GM12878 (cell line): ENCODE results near the gene CHMP3. TPM values are rescaled to one million over a fixed set of nuclear protein-coding genes. Genes with fewer than 3 reads are reported as not detected.

Experiments
- ATAC-seq: fragments of 200-7000 bp; cut with Tn5 transposase; 3 replicates; pipeline ENCODE4 v1.9.1; 2020; ENCODE audit warnings: mild to moderate bottlenecking, moderate library complexity
- BruUV-seq: library from RNA; stranded (reverse); fragments of 400-500 nt; replicated peaks from 2 replicates; lab custom pipeline; 2021; lab: Mats Ljungman, UMichigan
- CTCF ChIA-PET: fragments of 300-600 bp; sonication (Branson Sonifier 250); formaldehyde crosslinking; extraction: SDS; loops from one replicate; lab custom pipeline; 2021; ENCODE audit warnings: inconsistent platforms; lab: Yijun Ruan, JAX
- POLR2A ChIA-PET: fragments of 350-600 bp; formaldehyde crosslinking; extraction: SDS; loops from one replicate; lab custom pipeline; 2021; ENCODE audit warnings: inconsistent platforms; lab: Charles Lee
- RAD21 ChIA-PET: fragments of 300-600 bp; sonication (Branson Sonifier 250); formaldehyde crosslinking; loops from one replicate; lab custom pipeline; 2023; ENCODE audit warnings: antibody characterized with exemption; ENCODE audit not compliant: unreplicated experiment; lab: Charles Lee
- SMC1A ChIA-PET: fragments of 300-600 bp; sonication (Branson Sonifier 250); formaldehyde crosslinking; loops from one replicate; lab custom pipeline; 2023; ENCODE audit not compliant: unreplicated experiment, uncharacterized antibody; lab: Charles Lee
- DNase-seq: peaks from one replicate; pipeline ENCODE4 v3.0.0-alpha.2; 2011; ENCODE audit warnings: low read depth, low spot score
- FAIRE-seq: peaks from 3 replicates; lab custom pipeline; 2011; peaks lifted over from hg19 to GRCh38; lab: Jason Lieb, UNC
- H2AFZ ChIP-seq: 2 replicates; pipeline ENCODE4 v1.6.0; 2011; ENCODE audit warnings: low read depth, low read length, control low read depth; ENCODE audit not compliant: control insufficient read depth
- H3K27ac ChIP-seq: 2 replicates; pipeline ENCODE4 v1.5.1; 2011; ENCODE audit warnings: control low read depth; ENCODE audit not compliant: control insufficient read depth, insufficient read depth
- H3K27me3 ChIP-seq, 2 experiments: replicated peaks in 1 of 2; 2 replicates each; pipeline versions ENCODE4 v1.6.0 to v1.6.1; 2011; ENCODE audit warnings: low read length in 1 of 2; ENCODE audit not compliant: control insufficient read depth in 2 of 2, insufficient read depth in 2 of 2
- H3K36me3 ChIP-seq, 2 experiments: 2 replicates each; pipeline ENCODE4 v1.5.1; 2011; ENCODE audit warnings: low read length in 1 of 2; ENCODE audit not compliant: control insufficient read depth in 2 of 2, insufficient read depth in 2 of 2
- H3K4me1 ChIP-seq: 2 replicates; pipeline ENCODE4 v1.6.1; 2011; ENCODE audit warnings: mild to moderate bottlenecking, low read length, moderate library complexity, mixed read lengths; ENCODE audit not compliant: control insufficient read depth, insufficient read depth
- H3K4me2 ChIP-seq: 2 replicates; pipeline ENCODE4 v1.6.0; 2011; ENCODE audit warnings: control low read depth; ENCODE audit not compliant: control insufficient read depth, insufficient read depth
- H3K4me3 ChIP-seq: fragments of 200-600 bp; sonication (generic); 2 replicates; pipeline ENCODE4 v1.5.1; 2016
- H3K79me2 ChIP-seq: 2 replicates; pipeline ENCODE4 v1.6.0; 2011; ENCODE audit warnings: low read length; ENCODE audit not compliant: control insufficient read depth, insufficient read depth
- H3K9ac ChIP-seq: 2 replicates; pipeline ENCODE4 v1.8.0; 2011; ENCODE audit warnings: low read length, control low read depth, mixed read lengths; ENCODE audit not compliant: control insufficient read depth, insufficient read depth
- H3K9me3 ChIP-seq: replicated peaks from 3 replicates; pipeline ENCODE4 v1.5.1; 2011; ENCODE audit warnings: mild to moderate bottlenecking, low read length; ENCODE audit not compliant: control insufficient read depth, insufficient read depth
- H4K20me1 ChIP-seq: 2 replicates; pipeline ENCODE4 v1.6.0; 2011; ENCODE audit not compliant: control insufficient read depth, insufficient read depth
- ATF7 ChIP-seq: fragments of 450-650 bp; IDR thresholded peaks from 2 replicates; pipeline ENCODE4 v1.6.1; 2016; ENCODE audit warnings: low read depth, mild to moderate bottlenecking
- BHLHE40 ChIP-seq, 2 experiments: fragments of 450-650 bp in 1 of 2; IDR thresholded peaks; 2 replicates each; pipeline ENCODE4 v1.6.1; 2011 to 2017; ENCODE audit warnings: low read depth in 2 of 2, borderline replicate concordance in 1 of 2, improper control_type of control experiment in 1 of 2, low read length in 1 of 2, mild to moderate bottlenecking in 1 of 2
- EGR1 ChIP-seq, 2 experiments: IDR thresholded peaks; 1 replicate in 1 of 2; 2 replicates in 1 of 2; pipeline ENCODE4 v1.6.1; 2011 to 2012; ENCODE audit warnings: low read depth in 2 of 2, low read length in 2 of 2, borderline replicate concordance in 1 of 2, mild to moderate bottlenecking in 1 of 2, moderate library complexity in 1 of 2
- MYC ChIP-seq: IDR thresholded peaks from 2 replicates; pipeline ENCODE4 v1.6.1; 2011; ENCODE audit warnings: mild to moderate bottlenecking, low read length, moderate library complexity, inconsistent platforms; ENCODE audit not compliant: insufficient read depth, insufficient replicate concordance, insufficient read length, severe bottlenecking
- RELA ChIP-seq: fragments of 450-650 bp; IDR thresholded peaks from 2 replicates; pipeline ENCODE4 v1.8.0; 2014; ENCODE audit warnings: borderline replicate concordance; ENCODE audit not compliant: partially characterized antibody
- SIX5 ChIP-seq: IDR thresholded peaks from 2 replicates; pipeline ENCODE4 v1.6.1; 2011; ENCODE audit warnings: mild to moderate bottlenecking, low read depth, low read length, moderate library complexity; ENCODE audit not compliant: severe bottlenecking
- TAF1 ChIP-seq: IDR thresholded peaks from 2 replicates; pipeline ENCODE4 v1.6.1; 2011; ENCODE audit warnings: mild to moderate bottlenecking, low read depth, low read length, borderline replicate concordance
- TARDBP ChIP-seq: IDR thresholded peaks from 2 replicates; pipeline ENCODE4 v1.6.1; 2016; ENCODE audit warnings: borderline replicate concordance
- TCF12 ChIP-seq: IDR thresholded peaks from 2 replicates; pipeline ENCODE4 v1.6.1; 2011; ENCODE audit warnings: low read depth, mild to moderate bottlenecking, low read length
- YY1 ChIP-seq: IDR thresholded peaks from 2 replicates; pipeline ENCODE4 v1.6.1; 2011; ENCODE audit warnings: low read depth, mild to moderate bottlenecking, low read length
- ZBED1 ChIP-seq: IDR thresholded peaks from 2 replicates; pipeline ENCODE4 v1.6.1; 2016; ENCODE audit warnings: borderline replicate concordance
- ZNF622 ChIP-seq: fragments of 450-650 bp; IDR thresholded peaks from 2 replicates; pipeline ENCODE4 v1.6.1; 2017; ENCODE audit warnings: mild to moderate bottlenecking, inconsistent platforms
- ZSCAN29 ChIP-seq: fragments of 450-650 bp; IDR thresholded peaks from 2 replicates; pipeline ENCODE4 v1.6.1; 2017; ENCODE audit warnings: mild to moderate bottlenecking, moderate library complexity
- WGBS: methylation state at CpG from one replicate; pipeline ENCODE4 v1.1.6; 2016; ENCODE audit warnings: low lambda C conversion rate; ENCODE audit not compliant: insufficient replicate concordance, insufficient coverage; ENCODE audit errors: missing lambda C conversion rate; 5-methylcytosine and 5-hydroxymethylcytosine counted together
- in situ Hi-C: fragments of 300-500 bp; cut with MboI; formaldehyde crosslinking; loops from 9 replicates; pipeline ENCODE4 v1.14.3; 2018; ENCODE audit warnings: mixed read lengths
- intact Hi-C: fragments of 100-400 bp; cut with micrococcal nuclease; formaldehyde crosslinking; loops from one replicate; pipeline ENCODE4 v1.14.2; 2022; ENCODE audit not compliant: unreplicated experiment
- polyA plus RNA-seq, 11 experiments: library from polyadenylated mRNA; depleted of rRNA in 4 of 11; unstranded in 6 of 11; stranded (reverse) in 5 of 11; fragments of >200 nt; fragmentation: Nextera tagmentation in 4 of 11; fragmentation: Illumina TruSeq in 1 of 11; extraction: Ambion mirVana in 4 of 11; extraction: Trizol in 1 of 11; gene quantifications; 1 replicate in 1 of 11; 2 replicates in 10 of 11; pipeline versions ENCODE4 v1.2.1 to v1.2.3, GENCODE V29; 2011 to 2016; ENCODE audit warnings: inconsistent platforms in 2 of 11, missing spikeins in 2 of 11, low read depth in 1 of 11
- total RNA-seq, 4 experiments: library from RNA; depleted of rRNA in 3 of 4; stranded (reverse); fragments of >200 nt in 3 of 4; fragmentation: Illumina TruSeq in 1 of 4; extraction: Trizol in 1 of 4; gene quantifications; 2 replicates each; pipeline versions ENCODE4 v1.2.1 to v1.2.3, GENCODE V29; 2013 to 2021
- TF ChIP-seq, protein P1 (sequence below): fragments of 450-650 bp; IDR thresholded peaks from 2 replicates; pipeline ENCODE4 v1.6.1; 2018; ENCODE audit warnings: borderline replicate concordance, mild to moderate bottlenecking; ENCODE audit not compliant: partially characterized antibody
- TF ChIP-seq, protein P2 (sequence below): IDR thresholded peaks from 2 replicates; pipeline ENCODE4 v1.6.1; 2012; ENCODE audit warnings: improper control_type of control experiment, low read depth, low read length; ENCODE audit not compliant: insufficient replicate concordance

Gene CHMP3
- total and polyA plus RNA-seq, 10 of the 15 experiments (the other 5 are each of a cell fraction or from before 2014, with no cell fraction given), result 22.5 to 56.8 (median 32.5) TPM

DNA sequence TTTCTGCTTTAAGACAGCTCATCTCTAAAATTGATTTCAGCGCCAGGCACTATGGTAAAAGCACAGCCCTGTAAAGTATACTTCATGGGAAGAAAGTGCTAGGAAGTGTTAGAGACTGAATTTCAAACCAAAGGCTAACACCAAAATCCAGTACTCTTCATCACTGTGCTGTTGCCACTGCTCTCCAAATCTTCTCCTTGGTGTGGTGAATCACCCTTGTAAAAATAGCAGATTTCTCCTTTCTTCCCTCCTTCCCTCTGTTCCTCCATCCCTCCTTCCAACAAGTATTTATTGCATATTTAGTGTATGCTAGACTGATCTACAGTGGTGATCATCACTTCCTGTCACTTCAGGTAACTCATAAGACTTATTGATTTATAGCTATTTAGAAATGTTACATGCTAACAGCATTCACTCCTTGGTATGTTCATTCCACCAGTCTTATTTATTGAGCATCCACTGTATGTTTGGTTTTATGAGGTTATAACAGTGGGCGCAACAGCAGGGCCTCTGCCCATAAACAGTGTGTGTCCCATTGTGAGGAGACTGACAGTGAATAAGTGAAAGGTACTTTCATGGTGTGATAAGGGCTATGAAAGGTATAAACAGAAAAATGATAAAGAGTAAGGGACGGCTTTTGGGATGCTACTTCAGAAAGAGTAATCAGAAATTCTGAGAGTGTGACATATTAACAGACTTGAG, 102.0 kb downstream of the CHMP3 start:
- in situ Hi-C loops, result no loop called here
- 100% methylated on average over 3 of the region's 3 CpGs for WGBS
- H3K9ac ChIP-seq, result no peak overlapping the region
- no peak overlapping the region for H3K27ac ChIP-seq
- no peaks in the 10 kb centered on the region for H4K20me1 ChIP-seq
- no peak overlapping the region for H3K4me2 ChIP-seq
- no peaks in the 10 kb centered on the region for H3K4me1 ChIP-seq
- H3K79me2 ChIP-seq, result no peaks in the 10 kb centered on the region
- no peaks in the 10 kb centered on the region for H3K9me3 ChIP-seq
- DNase-seq, result no peak
- intact Hi-C loops, result no loop called here
- RAD21 ChIA-PET, result no interaction called here
- CTCF ChIA-PET, result interaction anchor here (1.0 kb wide), 1 partner anchor 11 kb away, joined by 3 read pairs; no protein-coding TSS in a partner anchor
- SMC1A ChIA-PET, result no interaction called here
- ATAC-seq, result no peak
- H2AFZ ChIP-seq, result no peak overlapping the region
- POLR2A ChIA-PET, result interaction anchor here (0.7 kb wide), 1 partner anchor 26 kb away, joined by 5 read pairs; no protein-coding TSS in a partner anchor
- peaks cover 7 to 64% of the 10 kb centered on the region in 2 experiments for H3K36me3 ChIP-seq
- H3K27me3 ChIP-seq, result no peaks in the 10 kb centered on the region
- FAIRE-seq, result no peak
- TF ChIP-seq, protein P1, sequence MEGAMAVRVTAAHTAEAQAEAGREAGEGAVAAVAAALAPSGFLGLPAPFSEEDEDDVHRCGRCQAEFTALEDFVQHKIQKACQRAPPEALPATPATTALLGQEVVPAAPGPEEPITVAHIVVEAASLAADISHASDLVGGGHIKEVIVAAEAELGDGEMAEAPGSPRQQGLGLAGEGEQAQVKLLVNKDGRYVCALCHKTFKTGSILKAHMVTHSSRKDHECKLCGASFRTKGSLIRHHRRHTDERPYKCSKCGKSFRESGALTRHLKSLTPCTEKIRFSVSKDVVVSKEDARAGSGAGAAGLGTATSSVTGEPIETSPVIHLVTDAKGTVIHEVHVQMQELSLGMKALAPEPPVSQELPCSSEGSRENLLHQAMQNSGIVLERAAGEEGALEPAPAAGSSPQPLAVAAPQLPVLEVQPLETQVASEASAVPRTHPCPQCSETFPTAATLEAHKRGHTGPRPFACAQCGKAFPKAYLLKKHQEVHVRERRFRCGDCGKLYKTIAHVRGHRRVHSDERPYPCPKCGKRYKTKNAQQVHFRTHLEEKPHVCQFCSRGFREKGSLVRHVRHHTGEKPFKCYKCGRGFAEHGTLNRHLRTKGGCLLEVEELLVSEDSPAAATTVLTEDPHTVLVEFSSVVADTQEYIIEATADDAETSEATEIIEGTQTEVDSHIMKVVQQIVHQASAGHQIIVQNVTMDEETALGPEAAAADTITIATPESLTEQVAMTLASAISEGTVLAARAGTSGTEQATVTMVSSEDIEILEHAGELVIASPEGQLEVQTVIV, result no peak
- no peak for TF ChIP-seq RELA
- no peak for TF ChIP-seq TCF12
- TF ChIP-seq EGR1 (IDR thresholded peaks at IDR 0.05; ENCODE audit: borderline replicate concordance in 1 of 2, low read depth in 2 of 2, low read length in 2 of 2), result no peak
- TF ChIP-seq YY1, result no peak
- TF ChIP-seq TARDBP, result no peak
- TF ChIP-seq ZBED1, result no peak
- no peak for TF ChIP-seq TAF1
- no peak for TF ChIP-seq ATF7
- no peak for TF ChIP-seq BHLHE40 (IDR thresholded peaks at IDR 0.05; ENCODE audit: borderline replicate concordance in 1 of 2, low read depth in 2 of 2, low read length in 1 of 2)
- TF ChIP-seq MYC, result no peak
- TF ChIP-seq ZSCAN29, result no peak
- TF ChIP-seq SIX5, result no peak
- TF ChIP-seq, protein P2, sequence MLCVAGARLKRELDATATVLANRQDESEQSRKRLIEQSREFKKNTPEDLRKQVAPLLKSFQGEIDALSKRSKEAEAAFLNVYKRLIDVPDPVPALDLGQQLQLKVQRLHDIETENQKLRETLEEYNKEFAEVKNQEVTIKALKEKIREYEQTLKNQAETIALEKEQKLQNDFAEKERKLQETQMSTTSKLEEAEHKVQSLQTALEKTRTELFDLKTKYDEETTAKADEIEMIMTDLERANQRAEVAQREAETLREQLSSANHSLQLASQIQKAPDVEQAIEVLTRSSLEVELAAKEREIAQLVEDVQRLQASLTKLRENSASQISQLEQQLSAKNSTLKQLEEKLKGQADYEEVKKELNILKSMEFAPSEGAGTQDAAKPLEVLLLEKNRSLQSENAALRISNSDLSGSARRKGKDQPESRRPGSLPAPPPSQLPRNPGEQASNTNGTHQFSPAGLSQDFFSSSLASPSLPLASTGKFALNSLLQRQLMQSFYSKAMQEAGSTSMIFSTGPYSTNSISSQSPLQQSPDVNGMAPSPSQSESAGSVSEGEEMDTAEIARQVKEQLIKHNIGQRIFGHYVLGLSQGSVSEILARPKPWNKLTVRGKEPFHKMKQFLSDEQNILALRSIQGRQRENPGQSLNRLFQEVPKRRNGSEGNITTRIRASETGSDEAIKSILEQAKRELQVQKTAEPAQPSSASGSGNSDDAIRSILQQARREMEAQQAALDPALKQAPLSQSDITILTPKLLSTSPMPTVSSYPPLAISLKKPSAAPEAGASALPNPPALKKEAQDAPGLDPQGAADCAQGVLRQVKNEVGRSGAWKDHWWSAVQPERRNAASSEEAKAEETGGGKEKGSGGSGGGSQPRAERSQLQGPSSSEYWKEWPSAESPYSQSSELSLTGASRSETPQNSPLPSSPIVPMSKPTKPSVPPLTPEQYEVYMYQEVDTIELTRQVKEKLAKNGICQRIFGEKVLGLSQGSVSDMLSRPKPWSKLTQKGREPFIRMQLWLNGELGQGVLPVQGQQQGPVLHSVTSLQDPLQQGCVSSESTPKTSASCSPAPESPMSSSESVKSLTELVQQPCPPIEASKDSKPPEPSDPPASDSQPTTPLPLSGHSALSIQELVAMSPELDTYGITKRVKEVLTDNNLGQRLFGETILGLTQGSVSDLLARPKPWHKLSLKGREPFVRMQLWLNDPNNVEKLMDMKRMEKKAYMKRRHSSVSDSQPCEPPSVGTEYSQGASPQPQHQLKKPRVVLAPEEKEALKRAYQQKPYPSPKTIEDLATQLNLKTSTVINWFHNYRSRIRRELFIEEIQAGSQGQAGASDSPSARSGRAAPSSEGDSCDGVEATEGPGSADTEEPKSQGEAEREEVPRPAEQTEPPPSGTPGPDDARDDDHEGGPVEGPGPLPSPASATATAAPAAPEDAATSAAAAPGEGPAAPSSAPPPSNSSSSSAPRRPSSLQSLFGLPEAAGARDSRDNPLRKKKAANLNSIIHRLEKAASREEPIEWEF, result no peak
- TF ChIP-seq ZNF622, result no peak
- BruUV-seq, result no TSS peak
- no peak overlapping the region for H3K4me3 ChIP-seq
